IPS-NIHi11 (cell line): ENCODE results near the gene RUNX1.

ENCODE experiments used
- DNase-seq: peaks from one replicate; pipeline ENCODE4 v3.0.0; 2012; ENCODE audit warnings: mixed read lengths, low spot score

RUNX1 gene

GRCh38 chr21:34897828-34898227 lies 151.3 kb downstream of the RUNX1 start:
- no peak for DNase-seq

DNA sequence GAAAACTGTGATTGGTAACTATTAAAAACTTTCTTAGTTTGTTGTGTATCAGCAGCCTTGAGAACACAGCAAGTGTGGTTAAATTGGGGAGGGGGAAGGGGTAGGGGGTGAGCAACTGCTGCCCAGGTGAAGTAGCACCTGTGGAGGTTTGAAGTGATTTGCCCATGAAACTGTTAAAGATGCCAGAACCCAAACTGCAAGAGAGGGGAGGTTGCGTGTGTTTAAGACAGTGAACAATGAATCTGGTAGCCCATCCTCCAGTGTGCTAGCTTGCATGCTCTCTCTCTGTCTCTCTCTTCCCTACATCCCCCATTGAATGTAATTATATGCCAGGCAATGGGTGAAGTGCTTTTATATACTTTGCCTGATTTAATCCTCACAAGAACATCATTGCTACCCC lies 154.7 kb downstream of the RUNX1 start:
- DNase-seq = no peak

GRCh38 chr21:34892209-34892608 lies 156.9 kb downstream of the RUNX1 start:
- no peak for DNase-seq

GRCh38 chr21:34891613-34891943 lies 157.5 kb downstream of the RUNX1 start:
- no peak for DNase-seq

GRCh38 chr21:34890724-34891612 lies 158.1 kb downstream of the RUNX1 start:
- peak; percentile 42 for DNase-seq

GRCh38 chr21:34890470-34890723 lies 158.7 kb downstream of the RUNX1 start:
- DNase-seq = no peak

DNA sequence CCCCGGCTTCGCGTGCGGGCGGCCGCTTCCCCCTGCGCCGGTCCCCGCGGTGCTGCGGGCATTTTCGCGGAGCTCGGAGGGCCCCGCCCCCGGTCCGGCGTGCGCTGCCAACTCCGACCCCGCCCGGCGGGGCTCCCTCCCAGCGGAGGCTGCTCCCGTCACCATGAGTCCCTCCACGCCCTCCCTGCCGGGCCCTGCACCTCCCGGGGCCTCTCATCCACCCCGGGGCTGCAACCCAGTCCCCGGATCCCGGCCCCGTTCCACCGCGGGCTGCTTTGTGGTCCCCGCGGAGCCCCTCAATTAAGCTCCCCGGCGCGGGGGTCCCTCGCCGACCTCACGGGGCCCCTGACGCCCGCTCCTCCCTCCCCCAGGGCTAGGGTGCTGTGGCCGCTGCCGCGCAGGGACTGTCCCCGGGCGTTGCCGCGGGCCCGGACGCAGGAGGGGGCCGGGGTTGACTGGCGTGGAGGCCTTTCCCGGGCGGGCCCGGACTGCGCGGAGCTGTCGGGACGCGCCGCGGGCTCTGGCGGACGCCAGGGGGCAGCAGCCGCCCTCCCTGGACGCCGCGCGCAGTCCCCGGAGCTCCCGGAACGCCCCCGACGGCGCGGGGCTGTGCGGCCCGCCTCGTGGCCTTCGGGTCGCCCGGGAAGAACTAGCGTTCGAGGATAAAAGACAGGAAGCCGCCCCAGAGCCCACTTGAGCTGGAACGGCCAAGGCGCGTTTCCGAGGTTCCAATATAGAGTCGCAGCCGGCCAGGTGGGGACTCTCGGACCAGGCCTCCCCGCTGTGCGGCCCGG lies 159.2 kb downstream of the RUNX1 start:
- peak; percentile 85 for DNase-seq

DNA sequence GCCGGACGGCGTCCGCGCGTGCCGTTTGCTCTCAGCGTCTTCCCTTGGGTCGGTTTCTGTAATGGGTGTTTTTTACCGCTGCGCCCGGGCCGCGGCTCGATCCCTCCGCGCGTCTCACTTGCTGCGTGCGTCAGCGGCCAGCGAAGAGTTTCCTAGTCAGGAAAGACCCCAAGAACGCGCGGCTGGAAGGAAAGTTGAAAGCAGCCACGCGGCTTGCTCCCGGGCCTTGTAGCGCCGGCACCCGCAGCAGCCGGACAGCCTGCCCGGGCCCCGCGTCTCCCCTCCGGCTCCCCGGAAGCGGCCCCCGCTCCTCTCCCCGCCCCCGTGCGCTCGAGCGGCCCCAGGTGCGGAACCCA lies 159.8 kb downstream of the RUNX1 start:
- peak; percentile 38 for DNase-seq

DNA sequence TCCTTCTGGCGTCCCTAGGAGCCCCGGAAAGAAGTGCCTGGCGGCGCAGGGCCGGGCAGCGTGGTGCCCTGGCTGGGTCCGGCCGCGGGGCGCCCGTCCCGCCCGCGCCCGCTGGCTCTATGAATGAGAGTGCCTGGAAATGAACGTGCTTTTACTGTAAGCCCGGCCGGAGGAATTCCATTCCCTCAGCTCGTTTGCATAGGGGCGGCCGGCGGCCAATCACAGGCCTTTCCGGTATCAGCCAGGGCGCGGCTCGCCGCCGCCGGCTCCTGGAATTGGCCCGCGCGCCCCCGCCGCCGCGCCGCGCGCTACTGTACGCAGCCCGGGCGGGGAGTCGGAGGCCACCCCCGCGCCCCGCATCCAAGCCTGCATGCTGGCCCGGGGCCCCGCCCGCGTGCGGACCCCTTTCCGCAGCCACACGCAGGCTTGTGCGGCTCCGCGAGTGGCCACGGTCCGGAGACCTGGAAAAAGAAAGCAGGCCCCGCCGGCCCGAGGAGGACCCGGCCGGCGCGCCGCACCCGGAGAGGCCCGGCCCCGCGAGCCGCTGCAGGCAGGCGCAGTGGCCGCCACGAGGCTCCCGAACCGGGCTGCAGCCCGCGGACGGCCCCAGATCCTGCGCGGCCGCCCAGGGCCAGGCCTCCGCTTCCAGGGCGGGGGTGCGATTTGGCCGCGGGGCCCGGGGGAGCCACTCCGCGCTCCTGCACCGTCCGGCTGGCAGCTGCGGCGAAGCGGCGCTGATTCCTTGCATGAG lies 160.4 kb downstream of the RUNX1 start:
- DNase-seq = peak; percentile 95

- DNase-seq = peak; percentile 31
Measured at GRCh38 chr21:34887725-34888568, 161.2 kb downstream of the RUNX1 start.

DNA sequence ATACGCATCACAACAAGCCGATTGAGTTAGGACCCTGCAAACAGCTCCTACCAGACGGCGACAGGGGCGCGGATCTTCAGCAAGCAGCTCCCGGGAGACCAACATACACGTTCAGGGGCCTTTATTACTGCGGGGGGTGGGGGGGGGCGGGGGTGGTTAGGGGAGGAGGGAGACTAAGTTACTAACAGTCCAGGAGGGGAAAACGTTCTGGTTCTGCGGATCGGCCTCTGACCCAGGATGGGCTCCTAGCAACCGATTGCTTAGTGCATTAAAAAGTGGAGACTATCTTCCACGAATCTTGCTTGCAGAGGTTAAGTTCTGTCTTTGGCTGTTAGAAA lies 162.0 kb downstream of the RUNX1 start:
- no peak for DNase-seq

GRCh38 chr21:34886240-34887104 lies 162.6 kb downstream of the RUNX1 start:
- no peak for DNase-seq

- no peak for DNase-seq
Measured at GRCh38 chr21:34885626-34886239, 163.4 kb downstream of the RUNX1 start.

- no peak for DNase-seq
Measured at GRCh38 chr21:34885125-34885524, 164.0 kb downstream of the RUNX1 start.

DNA sequence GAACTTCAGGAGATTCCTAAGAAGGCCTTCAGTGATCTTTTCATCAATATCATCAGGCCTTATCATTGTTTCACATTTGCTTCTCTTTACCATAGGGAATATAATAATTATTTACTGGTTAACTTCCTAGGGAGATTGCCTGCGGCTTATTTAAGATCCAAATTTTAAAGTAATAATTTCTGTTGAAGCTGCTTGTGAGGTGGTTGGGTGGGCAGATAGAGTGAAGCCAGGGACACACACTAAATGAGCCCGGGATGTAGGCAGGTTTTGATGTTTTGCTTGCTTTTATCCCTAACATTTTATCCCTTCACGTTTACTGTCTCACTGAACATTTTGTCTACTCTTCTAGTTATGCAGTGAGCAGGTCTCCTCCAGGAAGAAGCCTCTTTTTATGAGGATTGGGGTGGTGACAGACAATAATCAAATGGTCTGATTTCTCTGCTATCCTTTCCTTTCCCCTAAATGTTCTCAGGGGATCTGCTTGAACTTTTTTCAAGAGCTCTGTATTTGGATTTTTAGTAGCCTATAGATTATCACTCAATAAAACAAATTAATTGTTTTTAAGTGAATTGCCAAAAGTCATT lies 164.7 kb downstream of the RUNX1 start:
- DNase-seq = no peak

DNA sequence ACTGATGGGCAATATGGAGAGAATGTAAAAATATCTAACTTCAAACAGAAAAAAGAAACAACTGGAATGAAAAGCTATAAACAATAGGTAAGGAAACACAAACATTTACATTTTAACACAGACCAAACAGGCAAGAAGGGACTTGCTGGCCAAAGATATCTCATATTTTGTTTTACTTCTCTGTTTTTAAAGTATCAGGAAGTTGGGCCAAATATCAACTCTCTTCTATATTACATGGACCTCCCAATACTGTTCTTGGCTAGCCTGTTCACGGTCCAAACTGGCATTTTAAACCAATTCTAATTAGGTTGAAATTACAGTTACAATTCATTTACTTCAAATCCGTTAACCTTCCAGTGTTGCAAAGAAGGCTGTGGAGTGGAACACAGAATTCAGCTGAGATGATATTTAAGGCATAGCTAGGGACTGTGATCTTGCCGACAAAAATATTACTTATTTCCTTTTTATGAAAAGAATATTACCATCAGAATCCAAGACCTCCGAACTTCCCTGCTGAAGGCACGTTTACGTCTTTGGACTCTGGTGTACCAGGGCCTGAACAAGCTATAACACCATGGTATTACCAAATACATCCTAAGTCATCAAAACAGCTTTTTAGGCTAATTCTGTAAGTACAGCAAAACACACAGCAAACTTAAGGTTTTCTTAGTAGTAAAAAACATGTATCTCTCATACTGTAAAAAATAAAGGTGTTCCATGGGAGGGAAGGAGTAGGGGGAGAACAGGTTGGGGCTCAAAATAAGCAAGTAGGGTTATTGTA lies 165.4 kb downstream of the RUNX1 start:
- no peak for DNase-seq

DNA sequence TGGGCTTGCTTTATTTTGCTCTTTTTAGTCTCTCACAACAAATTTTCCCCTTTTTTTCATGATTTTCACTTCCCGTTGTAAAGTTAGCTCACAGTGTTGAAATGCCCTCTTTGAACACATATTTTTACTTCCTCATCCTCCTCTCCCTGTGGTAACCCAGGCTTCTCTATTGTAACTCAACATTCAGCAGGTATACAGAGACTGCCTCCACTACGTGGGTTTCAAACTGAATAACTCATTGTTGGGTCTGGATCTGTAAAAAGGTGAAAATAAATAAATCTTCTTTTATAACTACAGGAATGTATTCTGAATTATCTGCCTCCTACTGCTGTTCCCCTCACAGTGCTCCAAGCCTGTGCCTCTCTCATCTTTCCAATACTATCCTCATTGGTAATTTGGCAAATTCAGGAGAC lies 166.4 kb downstream of the RUNX1 start:
- DNase-seq = no peak

DNA sequence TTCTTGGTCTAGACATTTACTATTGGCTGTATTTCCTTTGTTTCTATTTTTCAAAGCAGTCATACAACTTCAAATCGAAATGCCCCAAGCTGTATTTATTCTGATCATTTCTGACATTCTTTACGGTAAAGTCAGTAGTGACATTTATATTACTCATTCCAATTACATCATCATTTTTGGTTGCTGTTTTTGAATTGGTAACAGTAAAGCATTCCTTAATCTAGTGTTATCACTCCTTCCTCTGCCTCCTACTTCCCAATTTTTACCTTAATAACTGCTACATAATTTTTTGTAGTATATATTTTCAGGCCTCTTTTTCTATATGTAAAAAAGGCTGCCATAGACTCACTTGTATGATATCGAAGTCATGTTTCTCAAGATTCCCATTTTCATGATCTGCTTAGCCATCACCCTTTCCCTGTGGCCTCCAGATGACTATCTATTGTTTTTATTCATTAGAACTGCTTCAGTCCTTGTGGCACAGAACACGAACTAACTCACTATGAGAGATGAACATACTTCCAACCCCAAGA lies 167.2 kb downstream of the RUNX1 start:
- no peak for DNase-seq

DNA sequence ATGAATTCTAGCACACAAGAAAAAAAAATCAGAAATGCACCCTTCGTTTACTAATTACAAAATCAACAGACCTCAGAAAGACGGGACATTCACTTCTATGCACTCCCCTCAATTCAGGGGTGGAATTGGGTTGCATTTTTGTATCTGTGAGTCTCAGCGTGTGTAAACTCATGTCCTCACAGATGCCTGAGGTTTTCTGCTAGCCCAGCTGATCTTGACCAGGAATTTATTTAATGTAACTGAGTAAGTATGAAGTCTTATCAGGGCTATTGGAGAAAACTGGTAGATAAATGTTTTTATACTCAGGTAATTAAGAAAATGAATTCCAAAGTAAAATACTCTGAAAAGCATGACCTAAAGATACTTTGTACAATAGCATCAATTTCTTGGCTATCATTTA lies 167.7 kb downstream of the RUNX1 start:
- DNase-seq = no peak
